Thyroid gland (tissue), 4 donors: Measurements from ENCODE around the gene ADCYAP1R1.

ENCODE experiments used
- POLR2A ChIP-seq, 2 donors: fragments of 450-650 bp; IDR thresholded peaks; one replicate each; pipeline ENCODE4 v1.6.1; 2017; ENCODE audit warnings: antibody characterized with exemption in 2 of 2, mild to moderate bottlenecking in 2 of 2, moderate library complexity in 1 of 2
- TF ChIP-seq, protein P1 (sequence below), 6 experiments: fragments of 200-600 bp in 3 of 6; fragments of 450-650 bp in 3 of 6; sonication (generic) in 3 of 6; IDR thresholded peaks; one replicate each; pipeline ENCODE4 v1.5.1; 2016 to 2019; ENCODE audit warnings: antibody characterized with exemption in 6 of 6, mild to moderate bottlenecking in 2 of 6, inconsistent platforms in 1 of 6, moderate library complexity in 1 of 6

DNA sequence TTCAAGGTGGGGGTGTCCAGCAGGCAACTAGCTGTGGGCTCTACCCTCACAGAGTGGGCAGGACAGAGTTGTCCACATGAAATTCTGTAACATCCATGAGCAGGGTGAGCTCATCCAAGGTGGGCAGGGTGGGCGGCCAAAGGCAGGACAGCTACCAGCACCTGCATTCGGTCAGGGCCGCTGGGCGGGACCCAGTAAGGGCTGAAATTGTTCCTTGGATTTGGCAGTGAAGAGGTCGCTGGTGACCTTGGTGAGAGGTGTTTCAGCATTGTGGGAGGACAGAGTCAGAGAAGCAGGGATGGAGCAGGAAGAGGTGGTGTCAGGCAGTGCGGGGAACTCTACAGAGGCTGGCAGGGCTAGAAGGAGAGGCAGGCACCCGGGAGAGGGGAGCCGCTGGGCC, 23.9 kb downstream of the ADCYAP1R1 start:
- TF ChIP-seq, protein P1, sequence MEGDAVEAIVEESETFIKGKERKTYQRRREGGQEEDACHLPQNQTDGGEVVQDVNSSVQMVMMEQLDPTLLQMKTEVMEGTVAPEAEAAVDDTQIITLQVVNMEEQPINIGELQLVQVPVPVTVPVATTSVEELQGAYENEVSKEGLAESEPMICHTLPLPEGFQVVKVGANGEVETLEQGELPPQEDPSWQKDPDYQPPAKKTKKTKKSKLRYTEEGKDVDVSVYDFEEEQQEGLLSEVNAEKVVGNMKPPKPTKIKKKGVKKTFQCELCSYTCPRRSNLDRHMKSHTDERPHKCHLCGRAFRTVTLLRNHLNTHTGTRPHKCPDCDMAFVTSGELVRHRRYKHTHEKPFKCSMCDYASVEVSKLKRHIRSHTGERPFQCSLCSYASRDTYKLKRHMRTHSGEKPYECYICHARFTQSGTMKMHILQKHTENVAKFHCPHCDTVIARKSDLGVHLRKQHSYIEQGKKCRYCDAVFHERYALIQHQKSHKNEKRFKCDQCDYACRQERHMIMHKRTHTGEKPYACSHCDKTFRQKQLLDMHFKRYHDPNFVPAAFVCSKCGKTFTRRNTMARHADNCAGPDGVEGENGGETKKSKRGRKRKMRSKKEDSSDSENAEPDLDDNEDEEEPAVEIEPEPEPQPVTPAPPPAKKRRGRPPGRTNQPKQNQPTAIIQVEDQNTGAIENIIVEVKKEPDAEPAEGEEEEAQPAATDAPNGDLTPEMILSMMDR (IDR thresholded peaks at IDR 0.05) = no peak
- no peak for TF ChIP-seq POLR2A (IDR thresholded peaks at IDR 0.05)
